ENCODE results near the gene EIF6.

The EIF6 gene

DNA sequence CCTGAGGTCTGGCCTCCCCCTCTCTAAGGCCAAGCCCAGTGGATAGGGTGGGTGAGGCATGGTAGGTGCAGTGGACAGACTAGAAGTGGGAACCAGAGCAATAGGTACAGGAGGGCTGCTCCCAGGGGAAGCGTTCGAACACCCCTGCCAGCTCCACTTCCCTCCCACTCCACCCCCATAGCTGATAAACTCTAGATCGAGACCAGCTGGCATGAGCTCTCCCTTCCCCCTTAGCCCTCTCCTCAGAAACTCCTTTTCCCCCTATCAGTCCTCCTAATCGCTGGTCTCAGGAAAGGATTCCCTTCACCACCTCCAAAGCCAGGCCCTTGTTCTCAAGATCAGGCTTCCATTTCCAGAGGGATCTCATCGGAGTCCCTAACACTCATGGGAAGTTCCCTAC is 13.7 kb upstream of the EIF6 start:
- DNase-seq (ENCODE audit: extremely low read depth, low read depth) = no peak
- TF ChIP-seq CTCF (IDR thresholded peaks at IDR 0.05; ENCODE audit: low read depth, low read length) = no peak

DNA sequence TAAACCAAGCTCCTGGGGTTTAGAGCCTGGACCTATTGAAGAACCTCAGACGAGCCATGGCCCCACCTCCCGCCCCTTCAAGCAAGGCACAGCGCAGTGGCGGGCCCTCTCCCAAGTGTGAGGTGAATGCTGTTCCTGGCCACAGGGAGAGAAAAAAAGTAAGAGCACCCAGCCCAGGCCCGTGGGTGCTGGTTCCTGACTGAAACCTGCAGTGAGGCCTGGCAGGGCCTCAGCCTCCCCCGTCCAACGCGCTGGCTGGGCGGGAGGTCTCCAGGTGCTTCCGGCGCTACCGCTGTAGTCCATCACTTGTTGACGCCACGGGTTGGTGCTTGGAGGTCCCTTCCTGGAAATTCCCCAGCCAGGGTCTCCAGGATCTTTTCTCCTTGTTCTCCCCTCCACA is 13.2 kb upstream of the EIF6 start:
- TF ChIP-seq CTCF (IDR thresholded peaks at IDR 0.05; ENCODE audit: low read depth, low read length) = no peak
- DNase-seq (ENCODE audit: extremely low read depth, low read depth) = no peak

- TF ChIP-seq CTCF (IDR thresholded peaks at IDR 0.05; ENCODE audit: low read depth, low read length) = no peak; the same call in 1 of the 2 replicates
- DNase-seq (ENCODE audit: extremely low read depth, low read depth) = no peak
These were observed 12.6 kb upstream of the EIF6 start for GRCh38 chr20:35297155-35297554.

- DNase-seq (ENCODE audit: extremely low read depth, low read depth) = no peak
- TF ChIP-seq CTCF (IDR thresholded peaks at IDR 0.05; ENCODE audit: low read depth, low read length) = no peak
These were observed 11.6 kb upstream of the EIF6 start for GRCh38 chr20:35296101-35296554.

- no peak for DNase-seq (ENCODE audit: extremely low read depth, low read depth)
- no peak for TF ChIP-seq CTCF (IDR thresholded peaks at IDR 0.05; ENCODE audit: low read depth, low read length)
These were observed 11.1 kb upstream of the EIF6 start for GRCh38 chr20:35295674-35296073.

DNA sequence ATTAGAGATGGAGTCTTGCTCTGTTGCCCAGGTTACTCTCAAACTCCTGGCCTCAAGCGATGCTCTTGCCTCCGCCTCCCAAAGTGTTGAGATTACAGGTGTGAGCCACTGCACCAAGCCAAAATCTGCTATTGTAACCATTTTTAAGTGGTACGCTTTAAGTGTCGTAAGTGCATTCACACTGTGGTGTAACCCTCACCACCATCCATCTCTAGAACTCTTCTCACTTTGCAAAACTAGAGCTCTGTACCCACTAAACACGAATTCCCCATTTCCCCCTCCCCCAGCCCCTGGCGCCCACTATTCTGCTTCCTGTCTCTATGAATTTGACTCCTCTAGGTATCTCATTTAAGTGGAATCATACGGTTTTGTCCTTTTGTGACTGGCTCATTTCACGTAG is 10.5 kb upstream of the EIF6 start:
- DNase-seq (ENCODE audit: extremely low read depth, low read depth) = no peak

GRCh38 chr20:35294293-35294685 is 9.7 kb upstream of the EIF6 start:
- no peak for DNase-seq (ENCODE audit: extremely low read depth, low read depth)
- no peak for TF ChIP-seq CTCF (IDR thresholded peaks at IDR 0.05; ENCODE audit: low read depth, low read length)

More for the DNA sequence above, 10.5 kb upstream of the EIF6 start:
- TF ChIP-seq CTCF (IDR thresholded peaks at IDR 0.05; ENCODE audit: low read depth, low read length) = no peak
